GM04503 (cell line): ENCODE measurements around the gene KLK3.
"Not testable (repeated sequence)": the region's sequence is repeated elsewhere in the genome, so short reads cannot be mapped to it uniquely, and the experiment has no call there.

Source experiments
- DNase-seq: peaks from one replicate; pipeline ENCODE4 v3.0.0-alpha.2; 2012; ENCODE audit warnings: low read depth

The KLK3 gene

DNA sequence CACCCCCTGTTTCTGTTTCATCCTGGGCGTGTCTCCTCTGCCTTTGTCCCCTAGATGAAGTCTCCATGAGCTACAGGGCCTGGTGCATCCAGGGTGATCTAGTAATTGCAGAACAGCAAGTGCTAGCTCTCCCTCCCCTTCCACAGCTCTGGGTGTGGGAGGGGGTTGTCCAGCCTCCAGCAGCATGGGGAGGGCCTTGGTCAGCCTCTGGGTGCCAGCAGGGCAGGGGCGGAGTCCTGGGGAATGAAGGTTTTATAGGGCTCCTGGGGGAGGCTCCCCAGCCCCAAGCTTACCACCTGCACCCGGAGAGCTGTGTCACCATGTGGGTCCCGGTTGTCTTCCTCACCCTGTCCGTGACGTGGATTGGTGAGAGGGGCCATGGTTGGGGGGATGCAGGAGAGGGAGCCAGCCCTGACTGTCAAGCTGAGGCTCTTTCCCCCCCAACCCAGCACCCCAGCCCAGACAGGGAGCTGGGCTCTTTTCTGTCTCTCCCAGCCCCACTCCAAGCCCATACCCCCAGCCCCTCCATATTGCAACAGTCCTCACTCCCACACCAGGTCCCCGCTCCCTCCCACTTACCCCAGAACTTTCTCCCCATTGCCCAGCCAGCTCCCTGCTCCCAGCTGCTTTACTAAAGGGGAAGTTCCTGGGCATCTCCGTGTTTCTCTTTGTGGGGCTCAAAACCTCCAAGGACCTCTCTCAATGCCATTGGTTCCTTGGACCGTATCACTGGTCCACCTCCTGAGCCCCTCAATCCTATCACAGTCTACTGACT is at the start of gene KLK3:
Gene KLK3 (plus strand): TSS at position 280 of the 775 bp plus-strand sequence. CDS start 41 bp downstream, at position 321.
- DNase-seq, result no peak

DNA sequence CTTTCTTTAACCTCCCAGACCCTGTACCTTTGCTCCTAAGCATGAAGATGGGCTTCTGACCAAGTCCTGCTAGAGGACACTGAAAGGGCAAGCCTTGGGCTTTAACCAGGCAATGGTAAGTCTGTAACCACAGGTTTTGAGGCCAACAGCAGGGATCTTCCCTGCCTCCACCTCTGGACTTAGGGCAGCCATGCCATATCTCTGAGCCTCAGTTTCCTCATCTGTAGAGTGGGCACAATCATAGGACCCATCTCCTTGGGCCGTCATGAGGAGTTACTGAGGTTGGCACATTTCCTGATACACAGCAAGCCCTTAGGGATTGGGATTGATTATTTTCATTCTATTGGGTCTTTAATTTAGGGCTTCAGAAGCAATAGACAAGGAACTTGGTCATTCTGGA is 45.9 kb upstream of the KLK3 start:
- DNase-seq, result no peak

DNA sequence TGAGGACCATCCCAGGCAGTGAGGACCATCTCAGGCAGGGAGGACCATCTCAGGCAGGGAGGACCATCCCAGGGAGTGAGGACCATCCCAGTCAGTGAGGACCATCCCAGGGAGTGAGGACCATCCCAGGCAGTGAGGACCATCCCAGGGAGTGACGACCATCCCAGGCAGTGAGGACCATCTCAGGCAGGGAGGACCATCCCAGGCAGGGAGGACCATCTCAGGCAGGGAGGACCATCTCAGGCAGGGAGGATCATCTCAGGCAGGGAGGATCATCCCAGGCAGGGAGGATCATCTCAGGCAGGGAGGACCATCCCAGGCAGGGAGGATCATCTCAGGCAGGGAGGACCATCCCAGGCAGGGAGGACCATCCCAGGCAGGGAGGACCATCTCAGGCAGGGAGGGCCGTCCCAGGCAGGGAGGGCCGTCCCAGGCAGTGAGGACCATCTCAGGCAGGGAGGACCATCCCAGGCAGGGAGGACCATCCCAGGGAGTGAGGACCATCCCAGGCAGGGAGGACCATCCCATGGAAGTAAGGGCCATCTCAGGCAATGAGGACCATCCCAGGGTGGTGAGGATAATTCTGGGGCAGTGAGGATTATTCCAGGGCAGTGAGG is 43.0 kb upstream of the KLK3 start:
- not testable (repeated sequence) for DNase-seq

DNA sequence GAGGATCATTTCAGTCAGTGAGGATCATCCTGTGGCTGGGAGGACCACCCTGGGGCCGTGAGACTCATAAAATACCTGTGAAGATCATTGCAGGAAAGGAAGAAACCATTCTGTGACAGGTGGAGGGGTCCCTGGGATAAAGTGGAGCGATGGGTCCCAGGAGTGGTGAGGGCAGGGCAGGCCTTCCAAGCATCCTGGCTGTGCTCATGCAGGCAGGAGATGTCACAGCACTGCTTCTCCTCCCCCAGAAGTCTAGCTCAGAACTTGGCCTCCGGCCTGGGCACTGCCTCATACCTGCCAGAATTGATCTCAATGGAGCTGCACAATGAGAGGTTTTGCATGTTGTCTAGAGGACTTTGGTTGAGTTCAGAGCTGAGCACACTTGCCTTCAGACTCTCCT is 42.2 kb upstream of the KLK3 start:
- DNase-seq, result no peak

DNA sequence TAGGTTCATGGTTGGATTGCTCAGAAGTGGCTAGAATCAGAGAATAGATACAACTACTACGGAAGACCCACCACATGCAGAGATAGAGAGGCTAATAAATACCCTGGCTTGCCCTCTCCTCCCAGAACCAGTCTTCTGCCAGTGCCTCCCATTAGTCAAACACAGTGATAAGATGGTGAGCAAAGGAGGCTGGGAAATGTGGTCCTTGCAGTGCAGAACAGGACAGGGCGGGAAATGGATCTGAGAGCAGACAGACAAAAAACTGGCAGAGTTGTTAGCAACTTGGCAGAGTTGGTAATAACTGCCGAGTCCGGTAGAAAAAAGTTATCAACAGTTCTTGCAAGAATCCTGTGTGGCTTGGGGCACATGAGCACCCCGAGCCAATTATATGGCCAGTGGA is 39.8 kb upstream of the KLK3 start:
- DNase-seq, result no peak

DNA sequence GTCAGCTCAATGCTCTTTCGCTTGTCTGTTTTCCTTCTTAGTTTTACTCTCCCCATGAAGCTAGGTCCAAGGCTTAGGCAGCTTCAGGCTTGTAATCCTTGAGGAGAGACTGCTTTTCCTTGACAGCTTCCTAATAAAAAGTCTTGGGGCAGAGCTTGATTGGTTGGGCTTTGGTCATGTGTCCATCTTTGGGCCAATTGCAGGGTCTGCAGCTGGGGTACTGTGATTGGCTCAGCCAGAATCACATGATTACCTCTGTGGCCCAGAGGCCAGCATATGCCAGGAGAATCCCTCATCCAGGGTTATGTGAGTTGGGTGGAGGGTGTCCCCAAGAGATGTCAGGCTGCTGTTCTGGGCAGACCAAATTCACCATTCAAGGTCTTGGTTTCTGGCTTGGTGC is 39.3 kb upstream of the KLK3 start:
- DNase-seq, result no peak

DNA sequence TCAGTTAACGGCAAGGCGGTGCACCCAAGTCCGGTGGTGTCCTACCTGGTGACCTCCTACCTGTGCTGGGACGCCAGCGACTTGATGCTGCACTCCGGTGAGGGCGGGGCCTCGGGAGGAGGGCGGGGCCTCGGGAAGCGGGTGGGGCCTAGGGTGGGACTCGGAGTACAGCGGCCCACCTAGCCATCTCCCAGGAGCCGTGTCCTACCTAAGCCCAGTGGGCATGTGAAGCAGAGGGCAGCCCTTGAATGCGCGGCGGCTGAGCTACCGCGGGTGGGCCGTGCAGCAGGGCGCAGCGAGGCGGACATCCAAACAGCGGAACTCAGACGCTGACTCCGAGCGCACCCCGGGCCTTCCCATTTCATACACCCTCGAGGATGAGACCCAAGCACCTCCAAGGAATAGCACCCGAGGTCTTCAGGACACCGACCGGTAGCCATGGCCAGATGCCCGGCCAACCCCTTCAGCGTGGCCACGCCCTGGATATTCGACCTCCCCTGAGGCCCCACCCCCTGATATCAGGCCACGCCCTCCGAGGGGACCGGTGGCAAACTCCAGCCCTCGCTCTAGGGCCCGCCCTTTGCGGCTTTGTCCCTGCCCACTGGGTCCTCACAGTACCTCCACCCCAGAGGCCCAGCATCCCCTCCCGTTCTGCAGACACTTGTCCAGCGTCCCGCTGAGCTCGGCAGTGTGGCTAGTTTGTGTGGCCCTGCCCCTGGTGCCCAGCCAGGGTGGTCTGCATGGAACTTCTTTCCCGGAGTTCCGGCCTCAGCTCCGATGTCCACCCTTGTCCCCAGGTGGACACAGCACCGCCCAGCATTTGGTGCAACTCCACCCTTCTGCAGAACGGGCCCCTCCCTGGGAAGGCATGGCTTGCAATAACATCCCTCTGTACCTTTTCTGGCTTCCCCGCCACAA is 36.5 kb upstream of the KLK3 start:
- DNase-seq, result no peak

DNA sequence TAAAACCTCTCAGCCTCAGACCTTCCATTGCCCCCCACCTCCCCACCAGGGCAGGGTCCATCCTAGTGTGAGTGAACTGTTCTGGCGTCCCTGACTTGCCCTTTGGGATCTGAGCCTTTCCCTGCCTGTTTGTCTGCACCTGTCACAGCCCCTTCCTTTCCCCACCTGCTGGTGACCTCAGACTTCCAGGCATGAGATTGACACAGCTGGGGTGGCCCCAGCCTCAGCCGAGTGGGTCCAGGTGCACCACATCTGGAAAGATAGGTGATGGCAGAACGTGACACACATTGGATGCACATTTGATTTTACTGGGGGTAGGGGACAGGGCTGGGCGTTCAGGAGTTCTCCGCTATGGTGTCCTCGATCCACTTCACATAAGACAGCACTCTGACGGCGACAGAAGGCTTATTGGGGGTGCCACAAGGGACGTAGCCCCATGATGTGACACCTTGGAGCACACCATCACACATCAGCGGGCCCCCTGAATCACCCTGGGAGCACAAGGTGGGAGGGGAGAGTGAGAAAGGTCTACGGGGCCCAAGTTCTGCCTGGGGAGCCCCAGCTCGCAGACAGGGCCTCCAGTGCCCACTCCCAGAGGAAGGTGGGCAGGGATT is 35.7 kb upstream of the KLK3 start:
- DNase-seq, result no peak

DNA sequence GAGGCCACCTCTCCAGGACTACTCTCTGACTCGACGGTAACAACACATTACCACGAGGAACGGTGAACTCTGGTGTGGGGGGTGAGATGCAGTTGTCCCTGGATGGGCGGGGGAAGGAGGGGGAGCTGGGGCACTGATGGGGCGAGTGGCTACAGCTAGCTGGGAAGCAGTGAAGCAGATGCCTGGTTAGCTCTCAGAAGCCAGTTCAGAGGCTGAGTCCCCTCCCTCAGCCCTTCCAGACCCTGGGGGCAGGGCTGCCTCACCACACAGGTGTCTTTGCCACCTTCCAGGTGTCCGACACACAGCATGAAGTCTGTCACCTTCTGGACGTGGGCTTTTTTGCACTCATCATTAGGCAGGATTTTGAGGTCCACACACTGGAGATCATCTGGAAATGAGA is 35.1 kb upstream of the KLK3 start:
- no peak for DNase-seq

DNA sequence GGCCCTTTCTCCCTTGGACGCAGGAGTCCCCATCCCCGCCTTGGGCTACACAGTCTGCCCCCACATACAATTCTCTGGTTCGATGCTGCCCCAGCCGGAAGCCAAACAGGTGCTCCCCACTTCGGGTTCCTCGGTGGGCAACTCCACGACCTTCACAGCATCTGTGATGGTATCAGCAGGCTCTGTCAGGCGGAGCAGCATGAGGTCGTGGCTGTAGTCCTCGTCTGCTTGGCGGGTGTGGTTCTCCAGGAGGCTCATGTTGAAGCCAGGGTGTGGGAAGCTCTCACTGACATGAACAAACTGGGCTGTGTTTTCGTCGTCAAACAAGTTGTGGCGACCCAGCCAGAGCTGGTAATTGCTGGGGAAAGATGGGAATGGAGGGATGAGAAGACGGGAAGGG is 34.6 kb upstream of the KLK3 start:
- DNase-seq, result no peak

DNA sequence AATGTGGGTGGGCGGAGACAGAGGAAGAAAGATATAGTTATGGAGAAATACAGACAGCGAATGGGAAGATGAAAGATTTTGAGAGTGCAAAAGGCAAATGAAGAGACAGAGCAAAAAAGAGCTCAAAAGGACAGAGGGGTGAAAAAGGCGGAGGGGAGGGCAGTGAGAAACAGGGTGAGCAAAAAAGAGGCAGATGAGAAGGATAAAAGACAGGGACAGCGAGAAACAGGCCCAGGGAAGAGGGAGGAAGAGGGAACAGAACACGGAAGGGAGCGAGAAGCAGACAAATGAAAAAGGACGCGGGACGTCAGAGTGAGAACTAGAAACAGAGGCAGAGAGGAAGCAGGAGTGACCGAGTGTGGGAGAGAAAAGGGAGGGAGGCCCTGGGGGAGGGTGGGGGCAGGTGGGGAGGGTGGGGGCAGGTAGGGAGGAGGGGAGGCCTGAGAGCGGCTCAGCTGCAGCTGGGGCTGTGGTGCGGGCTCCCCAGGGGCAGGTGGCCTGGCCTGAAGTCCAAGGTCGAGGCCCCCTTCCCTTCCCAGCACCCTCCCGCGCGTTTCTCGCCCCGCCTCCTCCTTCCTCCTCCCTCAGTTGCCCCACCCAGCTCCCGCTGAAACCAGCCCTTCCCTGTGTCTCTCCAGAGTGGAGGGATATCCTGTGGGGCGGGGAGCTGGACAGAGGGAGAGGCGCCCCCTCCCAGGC is 34.0 kb upstream of the KLK3 start:
- no peak for DNase-seq

DNA sequence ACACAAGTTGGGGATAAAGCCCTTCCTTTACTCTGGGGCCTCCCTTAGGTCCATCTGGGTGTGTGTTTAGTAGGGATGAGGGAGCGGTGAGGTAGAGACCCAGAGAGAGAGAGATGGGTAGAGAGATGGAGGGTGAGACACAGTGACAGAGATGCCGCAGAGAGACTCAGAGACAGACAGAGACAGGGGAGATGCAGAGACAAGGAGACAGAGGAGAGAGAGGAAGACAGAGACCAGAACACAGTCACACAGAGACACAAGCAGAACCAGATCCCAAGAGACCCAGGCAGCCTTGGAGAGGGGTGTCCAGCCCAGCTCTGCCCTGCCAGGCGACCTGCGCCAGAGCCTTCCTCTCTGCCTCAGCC is 33.5 kb upstream of the KLK3 start:
- DNase-seq, result no peak

DNA sequence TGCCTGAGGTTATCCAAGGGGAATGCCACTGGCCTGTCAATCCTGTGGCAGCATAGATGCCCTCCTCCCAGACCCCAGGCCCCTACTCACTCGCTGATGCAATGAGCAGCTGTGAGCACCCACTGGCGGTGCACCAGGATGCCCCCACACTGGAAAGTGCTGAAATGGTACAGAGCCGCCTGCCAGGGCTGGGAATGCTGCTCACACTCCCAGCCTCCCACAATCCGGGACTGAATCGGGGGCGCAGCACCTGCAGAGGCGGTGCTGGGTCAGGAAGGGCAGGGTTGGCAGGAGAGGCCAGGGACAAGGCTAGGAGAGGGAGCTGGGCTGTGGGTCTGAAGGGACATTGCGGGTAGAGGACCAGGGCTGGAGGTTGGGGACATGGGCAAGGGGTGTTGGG is 33.1 kb upstream of the KLK3 start:
- DNase-seq, result no peak

DNA sequence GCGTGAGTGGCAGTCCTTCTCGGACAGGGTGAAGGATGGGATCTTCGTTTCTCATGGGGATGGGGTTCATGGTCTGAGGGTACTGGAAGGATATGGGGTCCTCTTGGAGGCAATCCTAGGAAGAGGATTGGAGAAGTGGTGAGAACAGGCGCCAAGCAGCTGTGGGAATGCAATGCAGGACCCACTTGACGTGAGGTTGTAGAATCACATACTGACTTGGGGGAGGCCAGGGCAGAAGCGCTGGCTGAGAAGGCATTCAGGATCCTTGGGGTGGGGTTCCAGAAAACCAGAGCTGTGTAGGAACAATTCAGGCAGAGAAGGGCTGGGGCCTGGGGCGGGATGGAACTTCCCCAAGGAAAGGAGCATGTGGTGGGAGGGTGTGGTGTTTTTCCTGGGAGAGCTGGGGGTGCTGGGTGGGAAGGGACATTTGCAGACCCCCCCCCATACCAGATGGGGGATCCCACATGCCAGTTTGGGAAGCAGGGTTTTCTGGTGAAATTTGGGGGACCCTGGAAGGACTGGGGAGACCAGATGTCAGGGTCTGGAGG is 32.0 kb upstream of the KLK3 start:
- DNase-seq, result no peak

DNA sequence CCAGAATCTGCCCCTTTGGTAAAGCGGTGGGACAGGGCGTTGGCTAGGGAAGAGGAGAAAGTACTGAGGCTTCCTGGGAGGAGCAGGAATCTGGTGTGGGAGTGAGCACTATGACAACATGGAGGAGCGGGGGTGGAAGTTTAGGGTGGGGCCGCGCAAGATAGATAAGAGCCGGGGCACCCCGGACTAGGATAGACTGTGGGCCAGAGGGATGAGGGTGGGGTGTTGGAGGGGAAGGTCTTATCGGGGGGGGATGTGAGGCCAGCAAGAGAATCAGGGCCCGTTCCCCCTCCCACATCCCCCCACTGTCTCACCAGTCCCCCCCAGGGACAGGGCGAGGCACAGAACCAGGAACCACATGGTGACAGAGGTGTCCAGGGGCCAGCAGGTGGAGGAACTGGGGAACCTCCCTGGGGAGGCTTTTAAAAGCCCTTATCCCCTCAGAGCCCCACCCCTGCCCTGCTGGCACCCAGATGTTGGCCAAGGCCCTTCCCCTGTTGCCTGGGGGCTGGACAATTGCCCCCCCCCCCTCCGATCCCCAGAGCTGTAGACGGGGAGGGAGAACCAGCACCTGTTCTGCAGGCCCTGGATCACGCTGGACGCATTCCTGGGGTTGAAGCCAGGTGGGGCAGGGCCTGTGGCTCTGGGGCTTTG is 31.2 kb upstream of the KLK3 start, which contains the start of gene KLK1:
Gene KLK1 (minus strand): TSS at position 399 of the 654 bp plus-strand sequence. CDS start 39 bp downstream, at position 360.
- DNase-seq, result no peak

DNA sequence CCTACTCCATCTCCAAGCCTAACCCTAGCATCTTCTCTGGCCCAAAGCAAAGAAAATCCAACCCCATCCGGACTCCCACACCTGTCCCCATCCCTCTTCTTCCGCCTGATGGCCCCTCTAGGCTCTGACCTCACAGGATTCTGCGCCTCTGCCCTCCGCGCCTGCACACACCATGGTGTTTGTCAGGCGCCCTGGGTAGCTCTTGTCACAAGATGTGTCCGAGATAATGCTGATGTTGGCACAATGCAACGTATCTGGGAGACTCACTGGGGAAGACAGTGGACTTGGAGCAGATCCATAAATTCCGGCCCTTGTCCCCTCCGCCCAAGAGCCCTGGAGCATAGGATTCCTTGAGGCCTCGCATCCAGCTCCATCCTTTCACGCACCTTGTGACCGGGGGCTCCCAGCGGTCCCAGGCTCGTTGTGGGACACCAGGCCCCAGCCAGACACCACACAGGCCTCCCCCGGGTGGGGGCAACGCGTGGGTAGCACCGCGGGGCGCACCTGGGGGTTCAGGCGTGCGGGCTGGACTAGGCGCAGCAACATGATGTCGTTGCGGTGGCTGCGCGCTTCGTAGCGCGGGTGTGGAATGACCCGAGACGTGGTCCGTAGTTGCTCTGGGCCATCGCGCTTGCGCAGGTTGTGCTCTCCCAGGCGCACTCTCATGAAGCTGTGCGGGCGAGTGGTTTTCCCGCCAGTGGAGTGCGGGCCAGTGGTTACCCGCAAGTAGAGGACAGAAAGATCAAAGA is 28.0 kb upstream of the KLK3 start:
- no peak for DNase-seq

DNA sequence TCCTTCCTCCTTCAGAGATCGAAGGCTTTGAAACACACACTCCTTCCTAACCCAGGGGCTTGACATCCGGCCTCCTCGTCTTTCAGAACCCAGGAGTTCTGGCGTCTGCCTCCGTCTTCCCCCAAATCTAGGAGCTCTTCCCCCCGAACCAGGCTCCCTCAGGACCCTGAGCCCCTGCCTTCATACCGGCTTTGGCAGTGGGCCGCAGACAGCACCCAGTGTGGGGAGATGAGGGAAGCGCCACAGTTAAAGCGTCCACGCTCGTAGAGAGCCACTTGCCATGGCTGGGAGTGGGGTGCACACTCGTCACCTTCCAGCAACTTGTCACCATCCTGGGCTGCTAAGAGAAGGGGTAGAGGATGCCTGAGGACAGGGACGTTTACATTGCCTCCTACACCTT is 27.2 kb upstream of the KLK3 start:
- no peak for DNase-seq

DNA sequence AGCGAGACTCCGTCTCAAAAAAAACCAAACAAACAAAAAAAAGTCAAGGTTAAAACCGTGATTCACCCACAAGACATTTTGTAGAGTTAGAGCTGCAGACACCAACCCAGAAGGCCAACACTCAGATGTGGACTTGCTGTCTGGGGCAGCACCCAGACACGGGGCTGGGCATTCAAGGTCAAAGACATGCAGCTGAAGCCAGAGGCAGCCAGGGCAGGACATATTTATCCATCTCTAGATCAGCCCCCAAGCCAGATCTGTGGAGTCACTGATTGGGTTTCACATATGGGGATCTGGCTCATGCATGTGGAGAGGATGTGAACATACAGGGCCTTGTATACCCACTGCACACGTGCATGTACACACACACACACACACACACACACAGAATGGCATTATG is 24.9 kb upstream of the KLK3 start:
- DNase-seq, result no peak

DNA sequence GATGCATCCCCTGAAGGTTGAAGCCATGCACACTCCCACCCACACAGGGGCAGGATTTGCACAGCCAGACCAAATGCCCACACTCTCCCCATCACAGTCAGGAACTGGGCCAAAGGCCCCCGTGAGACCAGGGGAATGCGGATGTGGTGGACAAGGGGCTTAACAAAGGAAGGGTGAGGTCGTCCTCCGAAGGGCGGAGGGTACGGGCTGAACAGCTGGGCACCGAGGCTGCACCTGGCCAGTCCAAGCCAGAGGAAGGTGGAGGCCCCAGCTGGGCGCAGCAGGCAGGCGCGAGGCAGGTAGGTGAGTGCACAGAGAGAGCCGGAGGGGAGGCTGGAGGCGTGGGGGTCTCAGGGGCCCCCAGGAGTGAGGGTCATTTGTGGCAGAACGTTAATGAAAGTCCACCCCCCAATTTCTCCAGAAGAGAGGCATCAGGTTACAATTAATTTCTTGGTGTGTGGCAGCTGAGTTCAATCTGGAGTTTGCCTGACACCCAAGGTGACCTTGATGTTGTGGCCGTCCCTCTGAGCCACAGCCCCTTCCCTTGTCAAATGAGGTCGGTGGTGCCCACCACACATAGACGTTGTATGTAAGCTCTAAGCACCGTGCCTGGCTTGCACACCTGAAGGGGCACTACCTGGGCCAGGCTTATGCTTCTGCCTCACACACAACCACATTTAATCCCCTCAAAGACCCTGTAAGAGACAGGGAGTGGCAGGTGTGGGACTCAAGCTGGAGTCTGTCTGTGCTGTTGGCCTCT is 24.3 kb upstream of the KLK3 start:
- no peak for DNase-seq
